ENCODE data around the gene EEF1A2. TPM values are rescaled to one million over a fixed set of nuclear protein-coding genes. Genes with fewer than 3 reads are reported as not detected.

The EEF1A2 gene
- 1.2 TPM for total RNA-seq
- long read RNA-seq = 0 reads

- no peak for DNase-seq (ENCODE audit: low spot score)
Observed at GRCh38 chr20:63498960-63499337, at the start of gene EEF1A2. EEF1A2 (minus strand) TSS chr20:63499083; CDS start chr20:63497763, 1,320 bp downstream.

GRCh38 chr20:63548542-63548941, 49.7 kb upstream of the EEF1A2 start:
- no peak for DNase-seq (ENCODE audit: low spot score)

GRCh38 chr20:63547725-63548480, 49.0 kb upstream of the EEF1A2 start, which contains the start of gene SRMS:
SRMS (minus strand) TSS chr20:63547749; CDS start chr20:63547463, 286 bp downstream.
- no peak for DNase-seq (ENCODE audit: low spot score)

GRCh38 chr20:63546956-63547724, 48.3 kb upstream of the EEF1A2 start:
- no peak for DNase-seq (ENCODE audit: low spot score)

- no peak for DNase-seq (ENCODE audit: low spot score)
Observed at GRCh38 chr20:63546256-63546955, 47.5 kb upstream of the EEF1A2 start.

DNA sequence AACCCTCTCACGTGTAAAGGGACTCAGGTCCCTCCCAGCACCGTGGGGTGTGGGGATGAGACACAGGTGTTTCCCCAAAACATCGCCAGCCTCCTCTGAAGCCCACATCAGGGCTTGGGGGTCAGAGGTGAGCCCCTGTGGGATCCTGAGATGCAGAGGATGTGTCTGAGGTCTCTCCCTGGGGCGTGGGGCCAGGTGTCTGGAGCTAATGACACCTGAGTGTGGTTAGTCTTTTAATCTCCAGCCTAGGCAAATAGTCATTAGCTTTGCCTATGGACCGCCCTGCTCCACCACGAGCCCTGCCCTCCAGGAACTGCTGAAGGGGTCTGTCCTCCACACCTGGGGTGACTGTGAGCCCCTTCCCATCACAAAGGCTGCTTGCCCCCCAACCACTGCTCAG, 46.9 kb upstream of the EEF1A2 start:
- no peak for DNase-seq (ENCODE audit: low spot score)

DNA sequence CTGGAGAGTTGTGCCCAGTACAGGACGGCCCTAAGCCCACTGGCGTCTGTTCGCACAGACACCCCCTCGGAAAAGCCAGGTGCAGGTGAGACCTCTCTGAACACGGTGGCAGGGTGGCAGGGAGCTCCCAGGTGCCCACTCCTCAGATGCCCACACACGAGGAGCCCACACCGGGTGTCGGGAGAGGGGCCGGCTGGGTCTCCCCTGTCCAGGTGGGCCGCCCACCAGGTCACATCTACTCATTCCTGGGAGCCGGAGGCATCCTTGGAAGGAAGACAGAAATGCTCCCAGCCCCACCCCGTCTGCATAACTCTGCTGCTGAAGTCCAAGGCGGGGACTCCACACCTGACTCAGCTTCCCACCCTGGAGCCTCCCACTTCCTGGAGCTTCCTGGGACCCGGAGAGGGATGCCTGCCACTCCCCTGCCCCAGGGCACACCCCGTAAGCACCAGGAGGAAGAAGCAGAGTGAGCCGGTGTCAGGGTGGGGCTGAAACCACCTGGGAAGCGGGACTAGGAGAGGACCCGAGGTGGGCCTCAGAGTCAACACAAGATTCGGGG, 46.2 kb upstream of the EEF1A2 start:
- no peak for DNase-seq (ENCODE audit: low spot score)

- no peak for DNase-seq (ENCODE audit: low spot score)
Observed at GRCh38 chr20:63544241-63544957, 45.5 kb upstream of the EEF1A2 start.

DNA sequence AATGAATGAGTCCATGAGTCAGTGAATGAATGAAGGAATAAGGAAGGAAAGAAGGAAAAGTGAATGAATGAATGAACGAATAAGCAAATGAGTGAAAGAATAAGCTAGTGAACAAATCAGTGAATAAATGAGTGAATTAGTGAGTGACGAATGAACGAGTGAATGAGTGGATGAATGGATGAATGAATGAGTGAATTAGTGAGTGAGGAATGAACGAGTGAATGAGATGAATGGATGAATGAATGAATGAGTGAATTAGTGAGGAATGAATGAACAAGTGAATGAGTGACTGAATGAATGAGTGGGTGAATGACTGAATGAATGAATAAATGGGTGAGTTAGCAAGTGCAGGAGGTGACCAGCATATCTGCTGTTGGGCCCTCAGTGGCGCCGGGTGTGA, 44.9 kb upstream of the EEF1A2 start:
- no peak for DNase-seq (ENCODE audit: low spot score)

DNA sequence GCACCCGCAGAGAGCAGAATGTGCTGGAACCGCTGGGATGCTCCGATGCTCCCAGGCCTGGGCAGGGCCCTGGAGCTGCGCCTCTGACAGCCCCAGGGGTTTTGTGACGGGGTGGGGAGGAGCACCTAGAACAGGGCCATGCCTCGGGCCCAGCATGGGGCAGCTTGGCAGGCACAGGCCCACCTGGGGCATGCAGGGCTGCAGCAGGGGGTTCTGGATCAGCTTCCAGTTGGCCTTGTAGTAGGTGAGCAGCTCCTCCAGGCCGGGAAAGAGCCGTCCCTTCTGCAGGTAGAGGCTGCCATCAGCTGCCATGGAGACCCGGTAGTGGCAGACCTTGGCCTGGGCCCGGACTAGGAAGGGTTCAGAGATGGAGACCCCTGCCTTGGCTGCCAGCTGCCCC, 44.2 kb upstream of the EEF1A2 start:
- no peak for DNase-seq (ENCODE audit: low spot score)

GRCh38 chr20:63542696-63543095, 43.8 kb upstream of the EEF1A2 start:
- no peak for DNase-seq (ENCODE audit: low spot score)

- DNase-seq (ENCODE audit: low spot score) = no peak
Observed at GRCh38 chr20:63542031-63542559, 43.2 kb upstream of the EEF1A2 start.

GRCh38 chr20:63541371-63541770, 42.5 kb upstream of the EEF1A2 start:
- DNase-seq (ENCODE audit: low spot score) = no peak

DNA sequence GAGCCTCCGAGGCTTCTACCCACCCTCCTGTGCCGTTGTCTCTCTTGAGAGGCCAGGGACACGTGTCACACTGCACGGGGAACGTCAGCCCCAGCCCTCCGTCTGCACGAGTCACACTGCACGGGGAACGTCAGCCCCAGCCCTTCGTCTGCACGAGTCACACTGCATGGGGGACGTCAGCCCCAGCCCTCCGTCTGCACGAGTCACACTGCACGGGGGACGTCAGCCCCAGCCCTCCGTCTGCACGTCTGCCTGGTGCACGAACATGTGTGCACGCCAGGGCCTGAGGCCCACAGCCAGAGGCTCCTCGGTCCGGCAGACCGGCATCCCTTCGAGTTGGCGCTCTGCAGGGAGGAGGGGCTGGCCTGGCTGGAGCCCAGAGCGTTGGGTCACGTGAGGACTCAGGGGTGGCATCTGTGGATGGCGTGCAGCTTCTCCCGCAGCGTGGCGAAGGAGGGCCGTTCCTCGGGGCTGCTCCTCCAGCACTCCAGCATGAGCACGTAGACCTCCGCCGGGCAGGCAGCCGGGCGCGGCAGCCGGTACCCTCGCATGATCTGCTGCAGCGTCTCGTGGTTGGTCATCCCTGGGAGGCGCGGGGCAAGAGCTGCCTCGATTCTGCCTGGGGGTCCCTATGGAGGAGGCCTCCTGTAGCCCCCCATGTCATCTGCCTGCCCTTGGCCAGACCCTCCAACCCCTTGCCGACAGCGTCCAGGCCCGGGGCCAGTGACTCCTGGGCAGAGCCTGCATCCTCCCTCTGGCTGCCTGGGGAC, 41.7 kb upstream of the EEF1A2 start:
- DNase-seq (ENCODE audit: low spot score) = no peak

GRCh38 chr20:63539441-63540370, 40.8 kb upstream of the EEF1A2 start:
- DNase-seq (ENCODE audit: low spot score) = no peak

DNA sequence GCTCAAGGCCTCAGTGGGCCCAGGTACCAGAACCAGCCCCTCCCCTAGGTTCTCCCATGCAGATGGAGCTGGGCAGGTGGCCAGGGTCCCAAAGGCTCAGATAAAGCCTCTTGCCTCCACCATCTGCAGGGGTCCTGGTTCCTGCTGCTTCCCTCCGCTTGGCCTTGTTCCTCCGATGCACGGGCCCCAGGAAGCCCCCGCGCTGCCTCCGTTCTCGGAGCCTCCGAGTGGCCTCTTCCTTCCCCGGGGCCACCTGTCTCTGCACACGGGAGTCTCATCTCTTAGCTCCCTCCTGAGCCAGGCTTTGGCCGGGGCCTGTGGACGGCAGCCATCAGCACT, 40.2 kb upstream of the EEF1A2 start:
- no peak for DNase-seq (ENCODE audit: low spot score)

- DNase-seq (ENCODE audit: low spot score) = no peak
Observed at GRCh38 chr20:63538204-63539091, 39.6 kb upstream of the EEF1A2 start.

All from mesenteric fat pad (tissue), 1 donor.